ENCODE data around the gene MYO3B.

The MYO3B gene

GRCh38 chr2:170264865-170265264, 86.9 kb downstream of the MYO3B start:
- DNase-seq (ENCODE audit: insufficient read length, low spot score) (no peak), FAIRE-seq (no peak)
- no peak for TF ChIP-seq CTCF (IDR thresholded peaks at IDR 0.05; ENCODE audit: insufficient read depth, missing control alignments)

- TF ChIP-seq CTCF (IDR thresholded peaks at IDR 0.05; ENCODE audit: insufficient read depth, missing control alignments), result no peak
- FAIRE-seq (no peak), DNase-seq (ENCODE audit: insufficient read length, low spot score) (no peak)
Observed at GRCh38 chr2:170265321-170265720, 87.4 kb downstream of the MYO3B start.

- FAIRE-seq (no peak), DNase-seq (ENCODE audit: insufficient read length, low spot score) (no peak)
- TF ChIP-seq CTCF (IDR thresholded peaks at IDR 0.05; ENCODE audit: insufficient read depth, missing control alignments), result no peak
Observed at GRCh38 chr2:170266358-170266757, 88.4 kb downstream of the MYO3B start.

- DNase-seq (ENCODE audit: insufficient read length, low spot score), result no peak
- FAIRE-seq, result no peak
- TF ChIP-seq CTCF (IDR thresholded peaks at IDR 0.05; ENCODE audit: insufficient read depth, missing control alignments), result no peak
Observed at GRCh38 chr2:170267071-170267470, 89.1 kb downstream of the MYO3B start.

GRCh38 chr2:170270278-170270864, 92.4 kb downstream of the MYO3B start:
- no peak for DNase-seq (ENCODE audit: insufficient read length, low spot score)
- TF ChIP-seq CTCF (IDR thresholded peaks at IDR 0.05; ENCODE audit: insufficient read depth, missing control alignments), result no peak
- FAIRE-seq, result no peak

- no peak for DNase-seq (ENCODE audit: insufficient read length, low spot score)
- FAIRE-seq, result no peak
- no peak for TF ChIP-seq CTCF (IDR thresholded peaks at IDR 0.05; ENCODE audit: insufficient read depth, missing control alignments)
Observed at GRCh38 chr2:170271340-170271739, 93.4 kb downstream of the MYO3B start.

- FAIRE-seq, result no peak
- TF ChIP-seq CTCF (IDR thresholded peaks at IDR 0.05; ENCODE audit: insufficient read depth, missing control alignments), result no peak
- no peak for DNase-seq (ENCODE audit: insufficient read length, low spot score)
Observed at GRCh38 chr2:170276056-170276455, 98.1 kb downstream of the MYO3B start.
